Stomach (tissue), 4 donors: ENCODE data around the gene B3GAT2.

Experiments
- POLR2A ChIP-seq, 4 donors: fragments of 450-650 bp; IDR thresholded peaks; one replicate each; pipeline ENCODE4 v1.6.1; 2016; ENCODE audit warnings: antibody characterized with exemption in 4 of 4, control low read depth in 2 of 4, mild to moderate bottlenecking in 1 of 4, moderate library complexity in 1 of 4
- POLR2AphosphoS5 ChIP-seq, 3 donors: sonication (generic); formaldehyde crosslinking; IDR thresholded peaks; one replicate each; pipeline ENCODE4 v1.6.1; 2016; ENCODE audit warnings: antibody characterized with exemption in 3 of 3

DNA sequence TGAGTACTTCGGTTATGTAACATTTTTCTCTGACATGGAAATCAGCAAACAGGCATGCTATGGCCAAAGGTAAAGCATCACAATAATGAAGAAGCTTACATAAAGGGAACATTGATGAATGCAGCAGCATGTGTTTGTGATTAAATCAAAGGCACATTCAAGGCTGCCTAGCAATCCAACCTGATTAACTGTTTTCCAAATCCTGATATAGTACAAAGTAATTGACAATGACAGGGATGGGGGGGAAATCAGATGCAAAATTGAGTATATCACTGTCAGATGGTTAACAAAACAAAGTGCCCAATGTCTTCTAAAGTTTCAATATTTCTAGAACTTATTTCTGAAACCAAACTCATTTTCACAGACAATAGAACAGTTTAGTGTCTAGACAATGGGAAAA is 39.2 kb upstream of the B3GAT2 start:
- no peak for TF ChIP-seq POLR2A (IDR thresholded peaks at IDR 0.05)
- no peak for TF ChIP-seq POLR2AphosphoS5 (IDR thresholded peaks at IDR 0.05)
